Activated CD4-positive, alpha-beta T cell treated with anti-CD3 and anti-CD28 coated beads, Interleukin-2, amount 10 ng/mL, durations not matched to agents 24 days and 14 days (primary cell): Measurements from ENCODE around the gene AMZ1. TPM values are rescaled to one million over a fixed set of nuclear protein-coding genes. Genes with fewer than 3 reads are reported as not detected.

Source experiments
- DNase-seq: peaks from one replicate; pipeline ENCODE4 v3.0.0; 2022
- H3K27ac Mint-ChIP-seq: one replicate; pipeline ENCODE4 v1.8.0; 2022; ENCODE audit warnings: mild to moderate bottlenecking, mixed read lengths
- H3K27me3 Mint-ChIP-seq: one replicate; pipeline ENCODE4 v1.8.0; 2022; ENCODE audit warnings: mixed read lengths
- H3K36me3 Mint-ChIP-seq: one replicate; pipeline ENCODE4 v1.8.0; 2022; ENCODE audit warnings: low read depth, mild to moderate bottlenecking, mixed read lengths
- H3K4me1 Mint-ChIP-seq: one replicate; pipeline ENCODE4 v1.8.0; 2021; ENCODE audit warnings: mixed read lengths
- H3K4me3 Mint-ChIP-seq: one replicate; pipeline ENCODE4 v1.8.0; 2022; ENCODE audit warnings: mild to moderate bottlenecking, moderate library complexity, mixed read lengths
- H3K9me3 Mint-ChIP-seq: one replicate; pipeline ENCODE4 v1.8.0; 2021; ENCODE audit warnings: mixed read lengths
- intact Hi-C: fragments of 100-400 bp; cut with micrococcal nuclease; formaldehyde crosslinking; loops from one replicate; pipeline ENCODE4 v1.15.1; 2023
- total RNA-seq: library from RNA; stranded (reverse); gene quantifications from 2 replicates; pipeline ENCODE4 v1.2.3, GENCODE V29; 2022

AMZ1 gene
- total RNA-seq, 1 donor from 2014 or later, result not detected

DNA sequence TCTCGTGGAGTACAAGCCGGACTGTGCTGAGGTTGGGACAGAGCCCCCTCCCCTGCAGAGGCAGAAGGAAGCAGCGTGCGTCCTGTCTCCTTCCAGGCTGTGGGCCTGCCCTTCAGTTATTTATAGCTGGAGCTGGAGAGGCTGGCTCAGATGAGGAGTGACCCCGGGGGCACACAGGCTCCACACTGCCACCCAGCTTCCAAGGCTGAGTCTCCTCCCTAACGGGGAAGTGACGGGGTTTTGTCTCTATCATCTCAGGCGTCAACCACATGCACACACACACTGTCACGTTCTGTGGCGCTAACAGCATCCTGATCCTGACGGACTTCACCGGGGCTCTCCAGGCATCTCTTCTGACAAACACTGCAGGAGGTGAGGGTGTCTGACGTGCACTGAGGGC, 25.4 kb downstream of the AMZ1 start:
- peaks cover 7% of the 10 kb centered on the region for H3K27me3 Mint-ChIP-seq
- peaks cover 2% of the 10 kb centered on the region for H3K36me3 Mint-ChIP-seq
- H3K27ac Mint-ChIP-seq, result no peak overlapping the region
- intact Hi-C loops, result loop anchor here (5.0 kb wide), 1 partner anchor 191 kb away; no protein-coding TSS in a partner anchor
- H3K4me1 Mint-ChIP-seq, result peaks cover 61% of the 10 kb centered on the region
- no peak overlapping the region for H3K4me3 Mint-ChIP-seq
- no peaks in the 10 kb centered on the region for H3K9me3 Mint-ChIP-seq
- DNase-seq, result no peak

DNA sequence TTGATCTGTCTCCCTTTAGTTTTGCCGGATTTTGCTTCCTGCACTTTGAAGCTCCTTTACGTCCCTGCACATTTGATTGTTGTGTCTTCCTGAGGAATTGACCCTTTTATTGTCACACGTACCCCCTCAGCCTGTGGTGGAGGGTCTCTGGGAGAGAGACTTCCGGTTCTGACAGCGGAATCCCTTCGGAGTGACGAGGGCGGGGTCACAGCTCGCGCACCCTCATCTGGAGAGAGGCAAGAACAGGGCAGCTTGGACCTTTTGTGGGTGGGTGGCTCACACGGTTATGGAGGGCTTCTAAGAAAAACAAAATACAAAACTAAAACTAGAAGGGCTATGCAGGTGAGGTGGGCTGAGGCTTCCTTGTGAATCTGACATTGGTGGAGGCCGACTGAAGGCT, 26.0 kb downstream of the AMZ1 start:
- DNase-seq, result no peak
- Mint-ChIP-seq H3K27me3 (peaks cover 7% of the 10 kb centered on the region), H3K4me3 (no peak overlapping the region), H3K9me3 (no peaks in the 10 kb centered on the region), H3K36me3 (peaks cover 2% of the 10 kb centered on the region), H3K4me1 (peaks cover 66% of the 10 kb centered on the region), H3K27ac (peak overlapping the region; percentile 10)
- intact Hi-C loops, result loop anchor here (5.0 kb wide), 1 partner anchor 192 kb away; no protein-coding TSS in a partner anchor

DNA sequence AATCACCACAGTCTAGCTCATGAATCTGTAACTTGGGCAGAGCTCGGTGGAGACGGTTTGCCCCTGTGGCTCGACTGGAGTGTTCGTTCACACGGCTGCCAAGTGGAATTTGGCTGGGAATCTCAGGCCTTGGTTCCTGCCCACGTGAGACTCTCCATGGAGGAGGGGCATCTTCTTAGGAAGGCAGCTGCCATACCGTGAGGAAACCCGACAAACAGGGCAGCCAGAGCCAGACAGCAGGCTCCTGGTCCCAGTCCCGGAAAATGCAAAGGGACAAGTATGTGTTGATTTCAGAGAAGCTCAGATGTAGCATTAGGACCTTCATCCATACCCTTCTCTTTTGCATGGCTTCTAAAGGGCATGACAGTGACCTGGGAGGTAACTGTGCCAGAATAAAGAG, 26.6 kb downstream of the AMZ1 start:
- H3K36me3 Mint-ChIP-seq, result peaks cover 2% of the 10 kb centered on the region
- peak overlapping the region; percentile 8 for H3K4me3 Mint-ChIP-seq
- no peak for DNase-seq
- no peaks in the 10 kb centered on the region for H3K9me3 Mint-ChIP-seq
- intact Hi-C loops, result loop anchor here (5.0 kb wide), 2 partner anchors 128 to 192 kb away; partner anchors contain the start of gene GNA12
- H3K27me3 Mint-ChIP-seq, result peaks cover 7% of the 10 kb centered on the region
- H3K27ac Mint-ChIP-seq, result peak overlapping the region; percentile 16
- H3K4me1 Mint-ChIP-seq, result peaks cover 67% of the 10 kb centered on the region

DNA sequence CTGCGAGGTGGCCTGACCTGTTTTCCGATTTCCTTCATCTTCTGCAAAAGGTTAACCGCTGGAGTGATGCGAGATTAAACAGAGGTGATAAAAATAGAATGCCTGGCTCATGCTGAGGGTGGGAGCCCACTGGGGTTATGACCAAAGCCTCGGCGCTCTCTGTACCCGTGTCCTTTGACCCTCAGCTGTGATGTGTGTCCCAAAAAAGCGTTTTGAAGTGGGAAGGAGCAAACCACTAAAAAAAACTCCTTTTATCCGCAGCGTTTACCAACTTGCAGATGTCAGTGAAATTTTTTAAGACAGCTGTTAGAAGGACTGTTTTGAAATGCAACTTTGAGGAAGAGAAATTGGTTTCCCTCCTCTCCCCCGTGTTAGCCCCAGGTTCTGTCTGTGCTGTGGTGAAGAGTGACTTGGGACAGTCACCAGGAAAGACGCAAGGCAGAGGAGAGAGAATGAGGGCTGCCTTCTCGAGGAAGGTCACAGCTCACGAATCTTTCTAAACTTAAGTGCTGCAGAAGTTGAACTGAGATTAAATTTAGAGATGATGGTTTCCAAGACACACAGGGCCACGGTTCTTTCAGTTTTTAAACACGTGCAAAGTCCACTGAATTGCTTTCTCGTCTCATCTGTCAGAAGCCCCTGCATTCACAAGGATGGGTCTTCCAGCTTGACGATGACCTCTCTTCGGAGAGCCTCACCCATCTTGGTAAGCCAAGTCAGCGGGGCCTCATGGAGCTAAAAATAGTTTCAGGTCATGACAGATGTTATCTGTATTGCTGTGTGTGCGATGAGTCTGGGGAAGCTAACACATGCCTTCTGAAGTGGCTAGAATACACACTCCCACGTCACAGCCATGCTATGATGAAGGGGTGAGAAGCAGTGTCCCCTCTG, 27.6 kb downstream of the AMZ1 start:
- peak; percentile 81 for DNase-seq
- intact Hi-C loops, result loop anchor here (5.0 kb wide), 1 partner anchor 127 kb away; the partner anchor contains the start of gene GNA12
- no peaks in the 10 kb centered on the region for H3K9me3 Mint-ChIP-seq
- peaks cover 2% of the 10 kb centered on the region for H3K36me3 Mint-ChIP-seq
- H3K27ac Mint-ChIP-seq, result peak overlapping the region; percentile 82
- peaks cover 63% of the 10 kb centered on the region for H3K4me1 Mint-ChIP-seq
- peaks cover 7% of the 10 kb centered on the region for H3K27me3 Mint-ChIP-seq
- H3K4me3 Mint-ChIP-seq, result peak overlapping the region; percentile 62

DNA sequence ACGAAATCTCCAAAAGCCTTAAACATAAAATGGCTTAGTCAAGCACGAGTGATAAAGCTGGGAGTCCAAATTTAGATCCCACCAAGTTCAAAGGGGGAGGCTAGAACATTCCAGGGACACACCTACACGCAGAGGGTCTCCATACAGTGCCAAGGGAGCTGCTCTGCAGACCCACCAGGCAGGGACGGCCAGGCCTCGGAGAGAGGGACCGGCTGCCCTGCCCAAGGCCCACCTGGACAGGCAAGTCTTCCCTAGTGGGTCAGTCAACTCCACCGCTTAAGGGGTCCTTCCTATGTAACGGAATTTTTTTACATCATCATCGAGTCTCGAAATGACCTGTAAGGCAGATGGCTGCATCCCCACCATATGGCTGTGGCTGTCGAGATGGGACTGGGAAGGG, 28.5 kb downstream of the AMZ1 start:
- peaks cover 62% of the 10 kb centered on the region for H3K4me1 Mint-ChIP-seq
- H3K9me3 Mint-ChIP-seq, result no peaks in the 10 kb centered on the region
- H3K36me3 Mint-ChIP-seq, result peaks cover 6% of the 10 kb centered on the region
- no peak for DNase-seq
- peak overlapping the region; percentile 82 for H3K27ac Mint-ChIP-seq
- intact Hi-C loops, result loop anchor here (5.0 kb wide), 1 partner anchor 126 kb away; the partner anchor contains the start of gene GNA12
- peaks cover 5% of the 10 kb centered on the region for H3K27me3 Mint-ChIP-seq
- no peak overlapping the region for H3K4me3 Mint-ChIP-seq

DNA sequence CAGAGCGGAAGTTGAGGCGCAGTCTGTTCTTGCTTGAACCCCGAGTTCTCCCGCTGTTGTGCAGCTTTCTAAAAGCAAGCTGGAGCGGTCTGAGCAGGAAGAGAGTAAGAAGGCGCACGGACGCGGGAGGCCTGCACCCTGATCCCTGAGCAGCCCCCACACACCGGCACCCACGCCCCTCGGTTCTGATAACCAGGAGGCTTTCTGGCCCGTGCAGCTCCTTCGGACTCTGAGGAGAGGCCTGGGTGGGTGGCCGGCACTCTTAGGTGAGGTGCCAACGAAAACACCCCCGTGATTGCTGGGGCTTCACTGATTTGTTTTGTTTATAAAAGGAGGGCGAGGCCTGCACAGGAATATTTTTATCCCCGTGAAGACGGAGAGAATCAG, 28.9 kb downstream of the AMZ1 start:
- Mint-ChIP-seq H3K27me3 (peaks cover 5% of the 10 kb centered on the region), H3K36me3 (peaks cover 6% of the 10 kb centered on the region), H3K27ac (no peak overlapping the region), H3K4me1 (peaks cover 62% of the 10 kb centered on the region), H3K4me3 (no peak overlapping the region), H3K9me3 (no peaks in the 10 kb centered on the region)
- intact Hi-C loops, result loop anchor here (5.0 kb wide), 1 partner anchor 125 kb away; the partner anchor contains the start of gene GNA12
- DNase-seq, result no peak

DNA sequence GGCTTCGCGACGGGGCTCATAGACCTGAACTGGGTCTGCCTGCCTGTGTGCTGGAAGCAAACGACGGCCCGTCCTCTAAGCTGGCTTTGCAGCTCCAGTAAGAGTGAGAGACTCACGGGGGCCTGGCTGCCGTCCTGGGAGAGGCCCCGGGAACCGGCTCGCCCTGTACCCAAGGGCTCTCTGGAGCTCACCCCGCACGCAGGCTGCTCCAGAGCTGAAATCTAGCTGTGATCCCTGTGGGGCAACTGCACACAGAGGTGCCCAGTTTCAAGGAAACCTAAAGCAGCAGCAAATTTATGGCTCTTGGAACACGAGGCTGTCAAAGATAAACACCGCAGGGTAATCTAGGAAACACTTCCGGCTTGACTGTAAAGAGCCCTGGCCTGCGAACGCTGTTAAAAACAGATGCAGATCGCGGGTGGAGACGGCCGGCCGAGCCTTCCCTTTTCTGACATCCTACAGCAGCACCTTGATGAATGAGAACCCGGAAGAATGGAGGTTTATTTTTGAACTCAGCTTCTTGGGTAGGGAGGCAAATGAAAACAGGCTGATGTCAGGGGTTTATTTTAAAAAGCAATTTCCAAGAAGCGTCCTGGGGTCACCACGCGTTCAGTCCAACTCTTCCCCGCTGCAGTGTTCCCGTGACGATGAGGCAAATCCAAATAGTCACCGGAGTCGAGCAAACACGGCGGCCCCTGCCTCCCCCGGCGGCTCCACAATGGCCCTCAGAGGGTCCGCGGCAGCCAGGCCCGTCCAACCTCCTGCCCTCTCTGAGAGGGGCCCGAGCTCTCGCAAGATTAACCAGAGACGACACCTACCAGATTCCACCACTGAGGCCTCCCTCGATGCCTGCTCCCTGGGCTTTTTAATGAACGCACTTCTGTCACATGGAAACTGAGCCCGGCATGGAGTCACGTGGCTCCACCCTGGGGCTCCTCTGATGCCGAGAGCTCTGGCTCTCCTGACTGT, 29.6 kb downstream of the AMZ1 start:
- no peaks in the 10 kb centered on the region for H3K9me3 Mint-ChIP-seq
- H3K27ac Mint-ChIP-seq, result peak overlapping the region; percentile 36
- DNase-seq, result peak; percentile 82
- H3K27me3 Mint-ChIP-seq, result peaks cover 5% of the 10 kb centered on the region
- H3K36me3 Mint-ChIP-seq, result peaks cover 6% of the 10 kb centered on the region
- intact Hi-C loops, result loop anchor here (5.0 kb wide), 1 partner anchor 125 kb away; the partner anchor contains the start of gene GNA12
- peak overlapping the region; percentile 23 for H3K4me3 Mint-ChIP-seq
- H3K4me1 Mint-ChIP-seq, result peaks cover 62% of the 10 kb centered on the region

DNA sequence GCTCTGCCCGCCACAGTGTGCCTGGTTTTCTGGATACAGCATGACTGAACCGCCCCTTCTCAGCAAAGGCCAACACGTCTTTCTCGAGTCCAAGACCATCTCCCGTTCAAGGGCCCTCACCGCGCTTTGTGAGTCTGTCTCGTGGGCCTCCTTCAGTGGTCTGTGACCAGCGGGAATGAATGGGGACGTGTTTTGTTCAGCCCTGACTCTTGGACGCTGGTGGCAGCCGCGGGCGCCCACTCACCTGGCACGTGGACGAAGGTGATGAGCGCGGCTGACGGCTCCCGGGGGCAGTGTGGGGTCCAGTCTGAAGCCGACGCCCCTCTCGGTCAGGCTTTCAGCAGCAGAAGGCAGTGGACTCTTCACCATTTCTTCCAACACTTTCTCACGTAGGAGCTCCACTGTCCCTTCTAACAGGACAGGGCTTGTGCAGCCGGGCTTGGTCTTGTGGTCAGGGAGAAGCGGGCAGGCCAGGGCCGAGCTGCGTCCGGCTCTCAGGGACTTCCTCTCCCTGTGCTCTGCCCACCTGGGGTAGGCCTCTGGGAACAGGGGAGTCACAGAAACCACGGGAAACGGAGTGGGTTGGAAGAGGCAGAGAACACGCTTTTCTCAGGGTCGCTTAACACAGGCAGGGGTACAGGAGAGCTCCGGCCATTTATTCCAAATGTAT, 30.4 kb downstream of the AMZ1 start:
- Mint-ChIP-seq H3K27me3 (peaks cover 5% of the 10 kb centered on the region), H3K4me1 (peaks cover 61% of the 10 kb centered on the region), H3K4me3 (peak overlapping the region; percentile 15), H3K36me3 (peaks cover 6% of the 10 kb centered on the region), H3K27ac (no peak overlapping the region), H3K9me3 (no peaks in the 10 kb centered on the region)
- DNase-seq, result no peak
- intact Hi-C loops, result loop anchor here (5.0 kb wide), 1 partner anchor 124 kb away; the partner anchor contains the start of gene GNA12

DNA sequence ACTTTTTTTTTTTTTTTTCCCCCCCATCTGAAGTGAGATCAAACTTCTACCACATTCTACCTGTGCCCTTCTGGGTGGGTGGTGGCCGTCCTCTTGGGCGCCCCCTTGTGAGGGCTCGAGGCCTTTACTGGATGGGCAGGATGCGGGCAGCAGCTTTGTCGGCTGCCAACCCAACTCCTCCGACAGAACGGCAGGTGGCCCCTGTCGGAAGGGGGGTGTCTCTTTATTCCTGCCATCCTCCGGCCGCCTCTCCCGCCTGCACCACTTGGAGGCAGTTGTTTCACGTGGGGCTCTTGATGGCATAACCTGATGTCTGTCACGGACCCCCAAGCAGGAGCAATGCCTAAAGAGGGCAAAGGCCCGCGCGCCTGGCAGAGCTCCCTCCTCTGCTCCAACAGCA, 31.0 kb downstream of the AMZ1 start:
- H3K4me3 Mint-ChIP-seq, result no peak overlapping the region
- DNase-seq, result peak; percentile 87
- H3K27ac Mint-ChIP-seq, result no peak overlapping the region
- H3K4me1 Mint-ChIP-seq, result peaks cover 56% of the 10 kb centered on the region
- intact Hi-C loops, result loop anchor here (5.0 kb wide), 1 partner anchor 123 kb away; the partner anchor contains the start of gene GNA12
- no peaks in the 10 kb centered on the region for H3K9me3 Mint-ChIP-seq
- peaks cover 6% of the 10 kb centered on the region for H3K36me3 Mint-ChIP-seq
- no peaks in the 10 kb centered on the region for H3K27me3 Mint-ChIP-seq

DNA sequence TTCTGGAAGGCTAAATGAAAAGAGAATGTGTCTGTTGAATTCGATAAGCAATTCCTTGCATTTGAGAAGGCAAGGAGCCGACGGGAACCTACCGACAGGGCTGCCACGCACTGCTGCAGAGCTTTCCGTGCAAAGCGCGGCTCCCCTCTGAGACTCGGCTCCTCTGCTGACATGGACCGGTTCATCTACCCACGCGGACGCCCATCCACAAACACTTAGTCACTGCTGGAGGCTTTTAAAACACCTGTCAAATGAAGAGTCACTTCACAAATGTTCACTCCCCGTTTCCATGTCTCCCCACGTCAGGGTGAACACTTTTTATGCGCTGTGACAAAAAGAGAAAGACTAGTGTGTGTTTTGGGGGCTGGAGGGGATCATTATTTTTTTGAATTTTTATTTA, 32.0 kb downstream of the AMZ1 start:
- Mint-ChIP-seq H3K36me3 (peaks cover 4% of the 10 kb centered on the region), H3K4me1 (peaks cover 50% of the 10 kb centered on the region), H3K27me3 (no peaks in the 10 kb centered on the region), H3K4me3 (no peak overlapping the region), H3K9me3 (no peaks in the 10 kb centered on the region), H3K27ac (no peak overlapping the region)
- no peak for DNase-seq
- intact Hi-C loops, result loop anchor here (2.0 kb wide), 2 partner anchors 39 to 143 kb away; no protein-coding TSS in a partner anchor

DNA sequence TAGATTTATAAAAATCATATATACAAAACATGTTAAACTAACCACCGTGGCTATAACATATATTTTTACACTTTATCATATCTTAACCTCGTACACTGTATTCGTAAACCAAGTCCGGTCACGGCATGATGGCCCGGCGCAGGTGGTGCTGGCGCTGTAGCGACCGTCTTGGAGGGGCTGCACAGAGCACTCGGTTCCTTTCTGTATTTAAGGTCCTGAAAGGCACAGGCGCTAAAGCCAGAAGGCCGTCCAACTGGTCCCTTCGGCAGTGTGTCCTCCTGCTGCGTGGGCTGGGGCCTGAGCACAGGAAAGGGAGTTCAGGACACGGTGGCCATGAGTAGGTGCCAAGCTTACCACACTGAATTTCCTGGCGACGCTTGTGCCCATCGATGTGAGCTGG, 33.8 kb downstream of the AMZ1 start:
- no peak for DNase-seq
- Mint-ChIP-seq H3K27ac (no peak overlapping the region), H3K4me3 (no peak overlapping the region), H3K4me1 (peaks cover 32% of the 10 kb centered on the region), H3K27me3 (no peaks in the 10 kb centered on the region), H3K9me3 (no peaks in the 10 kb centered on the region), H3K36me3 (peaks cover 8% of the 10 kb centered on the region)
- intact Hi-C loops, result loop anchor here (2.0 kb wide), 2 partner anchors 37 to 141 kb away; no protein-coding TSS in a partner anchor

DNA sequence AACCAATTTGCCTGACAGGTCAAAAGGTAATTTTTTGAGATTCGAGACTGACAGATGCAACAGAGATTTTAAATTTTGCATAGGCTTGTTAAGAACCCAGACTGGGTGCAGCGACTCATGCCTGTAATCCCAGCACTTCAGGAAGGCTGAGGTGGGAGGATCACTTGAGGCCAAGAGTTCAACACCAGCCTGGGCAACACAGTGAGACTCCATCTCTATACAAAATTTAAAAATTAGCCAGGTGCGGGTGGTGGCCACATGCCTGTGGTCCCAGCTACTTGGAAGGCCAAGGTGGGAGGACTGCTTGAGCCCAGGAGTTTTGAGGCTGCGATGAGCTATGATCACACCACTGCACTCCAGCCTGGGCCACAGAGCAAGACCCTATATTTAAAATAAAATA, 34.6 kb downstream of the AMZ1 start:
- H3K27ac Mint-ChIP-seq, result no peak overlapping the region
- peaks cover 26% of the 10 kb centered on the region for H3K4me1 Mint-ChIP-seq
- H3K27me3 Mint-ChIP-seq, result no peaks in the 10 kb centered on the region
- no peak overlapping the region for H3K4me3 Mint-ChIP-seq
- DNase-seq, result no peak
- no peaks in the 10 kb centered on the region for H3K9me3 Mint-ChIP-seq
- intact Hi-C loops, result no loop called here
- peaks cover 8% of the 10 kb centered on the region for H3K36me3 Mint-ChIP-seq
